ENCODE results near the gene DDX1.

- TF ChIP-seq CTCF (IDR thresholded peaks at IDR 0.05) (no peak), POLR2A (IDR thresholded peaks at IDR 0.05) (no peak)
Observed at GRCh38 chr2:15624903-15625302, 33.2 kb downstream of the DDX1 start.
